HG03066 (cell line): ENCODE results near the gene AQP6.

Experiments used
- ATAC-seq: cut with Tn5 transposase; IDR thresholded peaks from one replicate; pipeline ENCODE4 v1.9.1; 2021; ENCODE audit warnings: low read depth; ENCODE audit not compliant: unreplicated experiment

AQP6 gene

DNA sequence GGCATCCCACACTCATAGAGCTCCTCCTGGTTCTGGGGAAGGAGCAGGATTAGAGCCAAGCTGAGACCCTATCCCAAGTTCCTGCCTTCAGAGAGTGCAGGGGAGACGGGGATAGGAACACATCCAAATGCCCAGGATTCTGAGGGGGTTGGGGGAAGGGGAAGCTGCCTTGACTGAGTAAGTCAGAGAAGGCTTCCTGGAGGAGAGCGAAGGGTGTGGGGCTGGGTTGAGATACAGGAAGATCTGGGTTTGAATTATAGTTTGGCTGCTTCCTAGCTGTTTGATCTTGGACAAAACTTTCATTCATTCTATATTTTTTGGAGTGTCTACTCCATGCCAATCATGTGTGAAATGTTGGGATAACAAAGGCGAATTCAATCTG, 30.2 kb upstream of the AQP6 start:
- ATAC-seq: no peak

DNA sequence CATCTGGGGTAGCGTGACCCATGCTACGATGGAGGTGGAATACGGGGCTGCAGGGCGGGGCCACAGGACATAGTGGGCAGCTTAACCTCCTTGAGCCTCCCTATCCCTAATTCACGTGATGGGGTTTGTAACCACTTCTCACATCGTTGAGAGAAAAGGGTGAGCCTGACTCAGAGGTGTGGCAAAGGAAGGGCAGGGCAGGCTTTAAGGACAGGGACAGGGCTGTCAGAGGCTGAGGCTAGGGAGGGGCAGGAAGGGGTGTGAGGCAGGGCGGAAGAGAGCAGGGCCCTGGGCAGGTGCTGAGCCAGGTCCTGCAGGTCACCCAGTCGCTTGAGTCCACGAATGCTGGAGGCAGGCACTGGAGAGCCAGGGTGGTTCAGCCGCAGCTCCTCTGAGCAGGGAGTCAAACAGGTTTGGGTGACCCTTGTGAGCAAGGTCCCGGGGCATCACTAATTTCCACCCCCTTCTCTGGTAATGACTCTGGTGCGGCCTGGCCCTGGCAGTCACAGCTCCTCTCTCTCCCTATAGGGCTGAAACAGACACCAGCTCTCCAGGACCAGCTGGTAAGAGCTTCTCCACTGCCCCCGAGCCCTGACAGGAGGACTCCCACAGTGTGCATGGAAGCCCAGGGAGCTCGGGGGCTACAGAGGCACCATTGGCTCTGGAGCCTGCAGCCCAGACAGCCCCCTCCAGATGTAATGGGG, 29.7 kb upstream of the AQP6 start:
- ATAC-seq: no peak

GRCh38 chr12:49943625-49943960, 29.2 kb upstream of the AQP6 start:
- no peak for ATAC-seq

- ATAC-seq: no peak
Observed at GRCh38 chr12:49944046-49944445, 28.7 kb upstream of the AQP6 start.

GRCh38 chr12:49944718-49945117, 28.0 kb upstream of the AQP6 start:
- no peak for ATAC-seq

- no peak for ATAC-seq
Observed at GRCh38 chr12:49945394-49946080, 27.2 kb upstream of the AQP6 start.

- ATAC-seq: no peak
Observed at GRCh38 chr12:49946086-49946485, 26.7 kb upstream of the AQP6 start.

DNA sequence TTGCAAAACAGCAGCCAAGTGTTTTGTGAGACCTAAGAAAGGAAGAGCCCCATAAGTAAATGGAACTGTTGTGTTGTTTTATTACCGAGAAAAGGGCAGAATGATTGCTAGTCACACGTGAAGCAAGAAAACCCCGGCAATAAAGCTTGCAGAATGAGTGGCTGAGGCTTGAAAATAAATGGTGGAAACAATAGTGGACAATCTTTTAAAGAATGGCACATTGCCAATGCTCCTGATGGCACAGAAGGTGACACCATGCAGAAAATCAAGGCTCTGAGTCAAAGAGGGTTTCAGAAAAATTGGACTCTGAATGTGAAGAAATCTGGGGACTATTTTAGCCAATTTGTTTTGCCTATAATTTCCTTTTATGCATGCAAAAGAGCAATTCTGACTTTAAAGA, 26.2 kb upstream of the AQP6 start:
- no peak for ATAC-seq

DNA sequence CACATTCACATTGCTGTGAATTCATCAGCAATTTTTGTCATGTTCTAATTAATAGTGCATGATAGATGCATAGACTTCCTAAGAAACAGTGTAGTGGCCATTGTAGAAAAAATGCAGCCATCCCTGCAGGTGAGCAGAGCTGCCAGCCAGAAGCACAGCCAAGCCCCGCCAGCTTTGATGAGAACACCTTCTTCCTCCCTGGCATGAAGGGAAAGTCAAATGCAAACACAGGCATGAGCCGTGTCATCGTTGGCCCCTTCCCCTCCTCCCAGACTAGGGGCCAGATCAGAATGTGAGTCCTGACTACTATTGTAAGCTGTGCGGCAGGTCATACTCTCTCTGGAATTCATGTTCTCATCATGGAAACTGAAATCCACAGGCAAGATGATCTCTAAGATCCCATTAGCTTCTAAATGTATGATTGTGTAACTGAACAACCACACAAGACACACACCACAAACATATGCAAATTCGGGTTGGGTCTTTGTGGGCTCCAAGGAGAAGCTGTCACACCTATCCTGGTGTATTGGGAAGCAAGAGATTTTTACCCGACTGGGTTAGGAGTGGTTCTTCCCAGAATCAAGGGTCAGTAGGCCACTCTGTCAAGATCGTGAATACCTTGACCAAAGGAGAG, 25.0 kb upstream of the AQP6 start:
- no peak for ATAC-seq

DNA sequence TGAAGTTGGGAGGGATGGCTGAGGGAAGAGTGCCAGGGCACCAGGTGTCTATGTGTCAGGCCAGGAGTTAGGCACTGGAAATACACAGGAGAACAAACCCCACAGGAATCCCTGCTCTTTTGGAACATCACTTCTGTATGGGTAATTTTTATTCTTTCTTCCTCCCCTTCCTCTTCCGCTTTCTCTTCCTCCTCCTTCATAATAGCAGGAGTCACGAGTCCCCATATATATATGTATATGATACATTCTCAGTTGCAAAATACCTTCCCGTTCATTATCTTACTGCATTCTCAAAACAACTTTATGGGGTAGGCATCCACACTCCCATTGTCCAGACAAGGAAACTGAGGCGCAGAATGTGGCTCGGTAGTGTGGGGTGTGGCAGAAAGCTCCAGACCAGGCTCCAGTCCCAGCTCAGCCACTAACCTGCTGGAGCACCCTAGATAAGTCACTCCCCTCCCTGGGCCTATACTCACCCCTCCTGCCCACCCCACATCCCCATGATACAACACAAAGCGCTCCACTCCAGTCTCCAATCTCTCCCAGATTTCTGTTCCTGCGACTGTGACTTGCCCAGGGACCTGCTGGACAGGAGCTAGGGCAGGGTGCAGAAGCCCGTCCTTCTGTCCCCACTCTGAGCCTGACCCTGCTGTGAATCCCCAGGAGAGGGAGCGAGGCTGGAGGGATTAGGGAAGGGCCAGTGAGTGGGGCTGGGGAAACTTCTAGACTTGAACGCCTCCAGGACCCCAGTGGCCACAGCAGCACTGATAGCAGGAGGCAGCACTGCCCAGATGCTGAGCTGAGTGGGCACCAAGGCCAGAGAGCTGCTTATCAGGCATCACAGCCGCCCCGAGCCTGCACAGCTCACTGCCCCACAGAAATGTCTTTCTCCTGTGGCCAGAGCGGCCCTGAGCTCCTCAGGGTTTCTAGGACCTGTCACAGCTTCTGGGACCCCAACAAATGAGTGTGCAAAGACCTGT, 23.6 kb upstream of the AQP6 start:
- ATAC-seq: no peak

DNA sequence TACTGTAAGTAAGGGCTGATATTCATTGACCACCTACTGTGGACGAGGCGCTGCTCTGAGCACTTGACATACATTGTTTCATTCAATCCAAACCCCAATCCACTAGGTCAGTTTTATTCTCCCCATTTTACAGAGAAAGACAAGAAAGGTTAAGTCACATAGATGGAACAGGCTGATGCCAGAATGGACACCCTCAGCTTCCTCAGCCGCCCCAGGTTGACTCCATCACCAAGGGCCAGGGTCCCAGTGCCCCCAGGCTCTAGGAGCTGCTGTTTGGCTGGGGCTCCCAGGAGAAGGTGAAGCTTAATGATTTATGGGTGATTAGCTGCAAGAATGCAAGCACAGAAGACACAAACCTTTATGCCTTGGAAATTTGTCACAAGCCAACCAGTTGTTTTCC, 22.9 kb upstream of the AQP6 start:
- ATAC-seq: no peak

- no peak for ATAC-seq
Observed at GRCh38 chr12:49950273-49951251, 22.2 kb upstream of the AQP6 start, which contains the start of gene AQP2. TSS of gene AQP2 (plus strand) at chr12:49950737. CDS start at chr12:49950831, 94 bp downstream.

- ATAC-seq: no peak
Observed at GRCh38 chr12:49951411-49952240, 21.1 kb upstream of the AQP6 start.

DNA sequence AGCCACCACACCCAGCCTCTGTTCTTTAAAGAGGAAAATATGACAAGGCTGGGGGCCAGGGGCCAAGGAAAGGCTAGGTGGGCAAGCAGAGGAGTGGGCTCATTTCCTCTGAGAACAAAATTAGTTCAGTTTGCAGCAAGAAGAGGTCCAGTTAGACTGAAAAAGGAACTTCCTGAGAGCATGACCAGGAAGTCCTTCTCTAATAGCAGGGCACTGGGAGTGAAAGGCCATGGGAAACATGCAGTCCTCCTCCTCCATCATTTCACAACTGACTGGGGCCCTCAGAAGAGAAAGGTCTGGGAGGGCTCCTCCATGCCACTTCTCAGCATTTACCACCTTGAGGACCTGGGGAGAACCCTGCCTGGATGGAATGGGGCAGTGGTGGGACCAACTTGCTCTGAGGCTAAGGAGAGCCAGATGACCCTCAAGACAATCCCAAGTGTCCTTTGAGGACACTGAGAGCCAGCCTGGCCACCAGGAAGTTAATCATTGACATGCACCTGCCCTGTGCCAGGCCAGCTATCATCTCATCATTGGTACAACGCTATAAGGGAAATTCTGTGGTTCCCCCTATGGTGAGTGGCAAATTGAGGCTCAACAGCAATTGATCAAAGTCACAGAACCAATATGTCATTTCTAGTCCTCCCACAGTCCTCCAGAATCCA, 20.2 kb upstream of the AQP6 start:
- ATAC-seq: no peak

- no peak for ATAC-seq
Observed at GRCh38 chr12:49953151-49953550, 19.6 kb upstream of the AQP6 start.

DNA sequence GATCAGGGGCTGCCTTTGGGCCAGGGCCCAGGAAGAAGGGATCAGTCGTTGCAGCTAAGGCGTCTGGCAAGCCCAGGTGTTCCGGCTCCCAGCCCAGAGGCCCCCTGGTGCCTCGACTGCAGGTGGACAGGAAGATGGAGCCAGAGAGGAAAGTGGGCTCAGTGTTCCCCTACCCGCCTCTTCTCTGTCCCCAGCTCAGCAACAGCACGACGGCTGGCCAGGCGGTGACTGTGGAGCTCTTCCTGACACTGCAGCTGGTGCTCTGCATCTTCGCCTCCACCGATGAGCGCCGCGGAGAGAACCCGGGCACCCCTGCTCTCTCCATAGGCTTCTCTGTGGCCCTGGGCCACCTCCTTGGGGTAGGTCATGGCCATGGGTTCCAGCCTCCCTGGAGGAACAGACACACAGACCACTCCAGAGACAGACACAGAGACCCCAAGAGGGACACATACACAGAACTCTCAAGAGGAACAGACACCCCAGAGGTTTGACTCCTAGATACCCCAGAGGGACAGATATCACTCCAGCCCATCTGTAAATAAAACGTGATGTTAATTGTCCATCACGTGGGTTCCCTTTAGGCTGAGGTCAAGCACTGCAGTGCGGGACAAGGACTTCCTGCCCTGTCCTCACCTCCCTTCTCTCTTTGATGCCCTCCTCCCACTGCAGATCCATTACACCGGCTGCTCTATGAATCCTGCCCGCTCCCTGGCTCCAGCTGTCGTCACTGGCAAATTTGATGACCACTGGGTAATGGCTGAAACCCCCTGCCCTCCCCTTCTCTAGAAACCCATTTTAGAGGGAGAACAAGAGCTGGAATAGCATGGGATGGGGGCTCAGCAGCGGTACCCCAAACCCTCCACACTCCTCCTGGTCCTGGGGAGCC, 18.5 kb upstream of the AQP6 start:
- ATAC-seq: no peak
